Dendritic cell treated with granulocyte-macrophage colony-stimulating factor and Interleukin-4, amounts not matched to agents 40 ng/mL and 50 ng/mL, for 4 days (primary cell): ENCODE data around the gene LRTM2.

ENCODE experiments used
- H3K27ac Mint-ChIP-seq: one replicate; pipeline ENCODE4 v1.8.0; 2022; ENCODE audit warnings: mild to moderate bottlenecking, mixed read lengths
- H3K27me3 Mint-ChIP-seq: one replicate; pipeline ENCODE4 v1.8.0; 2022; ENCODE audit warnings: mild to moderate bottlenecking, mixed read lengths
- H3K36me3 Mint-ChIP-seq: one replicate; pipeline ENCODE4 v1.8.0; 2022; ENCODE audit warnings: low read depth, mixed read lengths
- H3K4me1 Mint-ChIP-seq: one replicate; pipeline ENCODE4 v1.8.0; 2022; ENCODE audit warnings: low read depth, mixed read lengths
- H3K4me3 Mint-ChIP-seq: one replicate; pipeline ENCODE4 v1.8.0; 2022; ENCODE audit warnings: mild to moderate bottlenecking, moderate library complexity, mixed read lengths
- H3K9me3 Mint-ChIP-seq: one replicate; pipeline ENCODE4 v1.8.0; 2022; ENCODE audit warnings: mixed read lengths
- intact Hi-C: fragments of 100-400 bp; cut with micrococcal nuclease; formaldehyde crosslinking; loops from one replicate; pipeline ENCODE4 v1.15.0; 2022

LRTM2 gene

DNA sequence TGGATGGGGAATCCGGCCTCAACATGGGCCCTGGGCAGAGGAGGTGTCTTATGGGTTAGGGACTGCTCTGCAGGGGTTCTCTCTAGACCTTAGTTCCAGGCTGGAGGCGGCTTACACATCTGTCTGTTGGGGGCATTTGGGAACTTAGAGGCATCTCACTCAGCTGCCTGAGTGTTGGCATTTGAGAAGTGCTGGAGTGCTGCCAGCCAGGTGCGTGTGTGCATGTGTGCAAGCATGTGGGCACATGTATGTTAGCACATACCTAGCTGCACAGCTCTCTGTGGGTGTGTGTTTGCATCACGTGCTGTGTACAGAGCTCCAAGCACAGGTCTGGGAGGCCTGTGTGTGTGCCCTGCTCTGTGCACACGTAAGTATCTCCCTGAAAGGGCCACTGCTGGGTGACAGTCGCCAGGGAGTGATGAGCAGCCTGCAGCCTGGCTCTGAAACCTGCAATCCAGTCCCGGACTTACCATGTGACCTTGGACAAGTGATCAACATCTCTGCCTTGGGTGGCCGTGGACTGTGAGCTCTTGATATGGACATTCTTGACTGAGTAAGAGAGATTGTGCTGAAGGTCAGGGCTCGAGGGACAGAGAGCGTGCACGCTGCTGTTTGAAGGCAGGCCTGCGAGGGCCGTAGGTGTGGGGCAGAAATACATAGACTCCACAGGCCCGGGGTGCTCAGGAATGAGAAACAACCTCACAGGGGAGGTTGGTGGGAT is 5.2 kb downstream of the LRTM2 start:
- Mint-ChIP-seq H3K27ac (no peak overlapping the region), H3K4me1 (peaks cover 23% of the 10 kb centered on the region), H3K4me3 (no peak overlapping the region), H3K27me3 (peaks cover 43% of the 10 kb centered on the region), H3K36me3 (no peaks in the 10 kb centered on the region), H3K9me3 (no peaks in the 10 kb centered on the region)
- intact Hi-C loops = no loop called here

DNA sequence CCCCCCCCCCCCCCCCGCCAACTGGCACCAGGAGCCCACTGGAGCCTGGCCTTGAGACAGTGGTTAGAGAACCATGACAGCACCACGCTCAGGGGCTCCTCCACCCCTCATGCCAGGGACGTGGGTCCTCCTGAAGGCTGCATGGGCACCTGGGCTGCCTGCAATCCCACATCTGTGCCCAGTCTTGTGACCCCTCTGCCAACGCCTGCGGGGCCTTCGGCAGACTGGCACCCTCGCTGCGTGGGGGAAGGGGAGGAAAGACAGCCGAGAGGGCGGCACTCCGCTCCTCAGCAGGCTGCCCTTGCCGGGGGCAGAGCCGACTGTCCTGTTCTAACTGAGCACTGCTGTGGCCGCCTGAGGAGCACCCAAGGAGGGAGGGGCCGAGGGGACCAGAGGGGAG is 6.0 kb downstream of the LRTM2 start:
- no peaks in the 10 kb centered on the region for H3K9me3 Mint-ChIP-seq
- H3K36me3 Mint-ChIP-seq = no peaks in the 10 kb centered on the region
- no peak overlapping the region for H3K4me3 Mint-ChIP-seq
- intact Hi-C loops = no loop called here
- H3K27me3 Mint-ChIP-seq = peaks cover 43% of the 10 kb centered on the region
- no peak overlapping the region for H3K27ac Mint-ChIP-seq
- peaks cover 21% of the 10 kb centered on the region for H3K4me1 Mint-ChIP-seq

DNA sequence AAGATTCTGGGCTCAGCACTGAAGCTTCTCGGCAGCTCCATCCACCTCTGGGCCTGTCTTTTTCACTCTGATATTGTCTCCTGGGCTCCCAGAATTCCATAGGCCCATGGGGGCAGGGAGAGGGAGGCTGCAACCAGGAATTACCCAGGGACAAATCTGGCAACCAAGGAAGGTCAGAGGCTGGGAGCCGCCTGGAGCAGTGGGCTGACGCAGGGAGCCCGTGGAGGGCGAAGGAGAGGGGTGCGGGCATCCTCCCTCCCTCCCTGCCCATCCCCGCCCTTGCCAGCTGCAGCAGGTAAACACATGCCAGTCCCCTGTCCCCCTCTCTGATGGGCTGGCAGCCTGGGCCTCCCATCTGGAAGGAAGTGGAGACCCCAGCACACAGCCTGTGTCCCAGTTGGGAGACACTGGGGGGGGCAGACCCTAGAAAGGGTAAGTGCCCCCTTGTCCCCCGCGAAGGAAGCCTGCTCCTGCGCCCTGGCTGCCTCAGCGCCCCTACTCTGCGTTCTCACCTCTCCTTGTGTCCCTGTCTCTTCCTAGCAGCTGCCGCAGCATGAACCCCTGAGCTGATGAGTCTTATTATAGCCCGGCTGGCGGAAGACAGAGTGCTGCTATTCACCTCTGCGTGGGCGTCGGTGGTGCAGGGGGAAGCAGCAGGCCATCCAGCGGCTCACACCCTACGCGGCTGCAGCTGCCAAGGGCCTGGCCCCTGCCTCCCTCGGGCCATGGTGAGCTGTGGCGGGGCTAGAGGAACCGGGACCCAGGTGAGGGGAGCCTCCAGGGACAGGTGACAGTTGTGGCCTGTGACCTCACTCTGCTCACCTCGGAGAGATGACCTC is 6.7 kb downstream of the LRTM2 start:
- H3K9me3 Mint-ChIP-seq = no peaks in the 10 kb centered on the region
- no peaks in the 10 kb centered on the region for H3K36me3 Mint-ChIP-seq
- intact Hi-C loops = no loop called here
- peaks cover 42% of the 10 kb centered on the region for H3K27me3 Mint-ChIP-seq
- no peak overlapping the region for H3K27ac Mint-ChIP-seq
- H3K4me3 Mint-ChIP-seq = no peak overlapping the region
- H3K4me1 Mint-ChIP-seq = peaks cover 15% of the 10 kb centered on the region

DNA sequence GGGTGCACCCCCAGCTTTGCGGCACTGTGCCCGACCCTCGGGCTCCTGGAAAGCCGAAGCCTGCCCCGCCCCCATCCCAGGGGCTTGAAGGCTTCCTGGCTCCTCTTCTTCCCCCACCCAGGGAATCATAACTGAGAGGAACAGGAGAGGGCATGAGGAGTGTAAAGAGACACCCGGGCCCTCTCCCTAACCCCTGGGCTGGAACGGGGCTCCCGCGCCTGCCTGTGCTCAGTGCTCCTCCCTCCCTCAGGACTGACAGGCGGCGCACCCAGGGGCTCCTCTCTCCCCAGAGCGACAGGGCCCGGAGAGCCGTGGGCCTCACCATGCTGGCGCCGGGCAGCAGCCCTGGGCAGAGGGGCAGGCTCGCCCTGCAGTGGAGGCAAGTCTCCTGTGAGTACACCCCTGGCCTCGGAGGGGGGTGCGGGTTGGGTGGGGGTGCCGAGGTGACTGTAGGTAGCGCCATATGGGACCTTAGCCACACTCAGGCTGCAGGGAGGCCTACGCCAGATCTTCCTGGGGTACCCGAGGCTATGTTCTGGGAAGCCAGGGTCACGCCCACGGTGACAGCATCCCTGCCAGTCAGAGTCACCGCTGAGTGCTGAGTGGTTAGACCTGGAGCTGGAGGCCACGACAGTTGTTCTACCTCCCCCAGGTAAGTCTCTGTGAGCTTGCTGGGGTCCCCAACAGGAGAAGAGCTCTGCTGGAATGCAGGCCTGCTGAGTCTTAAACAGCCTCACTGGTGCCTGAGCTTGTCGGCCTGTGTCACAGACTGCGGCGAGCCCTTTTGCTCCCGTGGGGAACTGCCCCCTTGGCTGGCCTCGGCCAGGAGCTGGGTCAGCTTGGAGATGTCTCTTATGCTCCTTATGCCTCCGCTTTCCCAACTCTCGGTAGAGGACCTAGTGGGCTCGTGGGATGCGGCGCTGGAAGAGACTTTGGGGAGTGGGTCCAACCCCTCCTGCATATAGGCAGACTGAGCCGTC is 7.8 kb downstream of the LRTM2 start:
- H3K36me3 Mint-ChIP-seq = no peaks in the 10 kb centered on the region
- no peaks in the 10 kb centered on the region for H3K9me3 Mint-ChIP-seq
- peaks cover 13% of the 10 kb centered on the region for H3K4me1 Mint-ChIP-seq
- intact Hi-C loops = no loop called here
- H3K27me3 Mint-ChIP-seq = peaks cover 37% of the 10 kb centered on the region
- H3K4me3 Mint-ChIP-seq = no peak overlapping the region
- no peak overlapping the region for H3K27ac Mint-ChIP-seq

DNA sequence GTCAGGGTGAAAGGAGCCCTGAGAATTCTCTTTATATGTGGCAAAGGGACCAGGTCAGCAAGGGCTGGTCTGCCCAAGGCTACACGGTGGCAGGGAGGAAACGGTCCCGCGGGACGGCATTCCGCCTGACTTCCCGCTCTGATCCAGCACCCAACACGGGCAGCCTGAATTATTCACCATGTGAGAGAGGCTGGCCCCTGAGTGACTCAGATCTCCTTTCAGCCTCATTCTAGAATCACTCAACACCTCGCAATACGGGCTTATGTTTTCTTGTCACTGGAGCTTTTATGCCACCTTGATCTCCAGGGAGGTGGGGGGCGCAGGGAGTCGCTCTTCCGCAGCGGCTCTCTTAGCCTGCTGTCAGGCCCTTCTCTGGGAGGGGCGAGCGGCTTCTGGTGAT is 8.5 kb downstream of the LRTM2 start:
- H3K4me1 Mint-ChIP-seq = peaks cover 17% of the 10 kb centered on the region
- intact Hi-C loops = no loop called here
- H3K36me3 Mint-ChIP-seq = no peaks in the 10 kb centered on the region
- no peaks in the 10 kb centered on the region for H3K9me3 Mint-ChIP-seq
- H3K27me3 Mint-ChIP-seq = peaks cover 44% of the 10 kb centered on the region
- no peak overlapping the region for H3K4me3 Mint-ChIP-seq
- no peak overlapping the region for H3K27ac Mint-ChIP-seq

DNA sequence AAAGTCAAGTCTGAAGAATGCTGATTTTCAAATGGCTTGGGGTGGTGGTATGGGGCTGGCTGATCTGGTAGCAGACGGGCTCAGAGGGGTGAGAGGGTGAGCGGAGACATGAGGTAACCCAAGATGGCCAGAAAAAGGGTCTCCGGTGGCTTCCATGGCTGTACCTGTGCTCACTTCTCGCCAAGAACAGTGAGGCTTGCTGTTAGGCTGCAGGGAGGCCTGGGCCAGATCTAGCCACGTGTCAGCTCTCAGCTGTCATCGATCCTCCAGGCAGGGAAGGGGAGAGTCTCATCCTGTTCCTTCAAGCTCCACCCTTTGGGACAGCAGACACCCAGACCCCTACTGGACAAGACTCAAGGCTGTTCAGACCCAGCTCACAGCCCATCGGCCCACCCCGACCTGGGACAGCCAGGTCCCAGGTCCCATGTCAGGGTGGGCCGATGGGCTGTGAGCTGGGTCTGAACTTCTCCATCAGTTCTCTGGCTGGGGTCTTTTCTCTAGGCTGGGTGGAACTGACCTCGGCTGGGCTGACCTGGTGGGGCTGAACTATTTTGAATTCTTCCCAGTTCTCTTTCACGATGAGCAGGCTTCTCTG is 9.0 kb downstream of the LRTM2 start:
- Mint-ChIP-seq H3K27ac (no peak overlapping the region), H3K4me1 (peaks cover 17% of the 10 kb centered on the region), H3K27me3 (peaks cover 46% of the 10 kb centered on the region), H3K9me3 (no peaks in the 10 kb centered on the region), H3K36me3 (no peaks in the 10 kb centered on the region), H3K4me3 (no peak overlapping the region)
- intact Hi-C loops = no loop called here

DNA sequence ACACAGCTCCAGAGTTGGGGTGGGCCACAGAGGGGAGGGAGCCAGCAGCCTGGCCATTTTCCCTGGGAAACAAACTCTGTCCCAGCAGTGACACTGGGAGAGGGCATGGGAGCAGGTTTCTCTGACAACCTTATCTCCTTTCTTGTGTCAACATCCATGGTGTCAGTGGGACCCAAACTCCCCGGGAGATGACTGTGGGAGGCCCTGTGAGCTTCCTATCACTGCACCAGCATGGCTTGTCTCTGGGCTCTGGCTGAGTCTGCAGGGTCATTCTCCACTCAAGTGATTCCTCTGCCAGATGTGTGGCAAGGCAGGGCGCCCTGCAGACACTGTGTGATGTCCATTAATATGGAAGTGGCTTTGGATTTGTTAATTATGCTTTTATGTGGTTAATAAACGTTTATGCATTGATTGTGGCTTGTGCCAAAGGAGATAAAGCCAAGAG is 10.1 kb downstream of the LRTM2 start:
- intact Hi-C loops = no loop called here
- Mint-ChIP-seq H3K27me3 (peaks cover 47% of the 10 kb centered on the region), H3K27ac (no peak overlapping the region), H3K9me3 (no peaks in the 10 kb centered on the region), H3K4me1 (peaks cover 17% of the 10 kb centered on the region), H3K4me3 (no peak overlapping the region), H3K36me3 (no peaks in the 10 kb centered on the region)

DNA sequence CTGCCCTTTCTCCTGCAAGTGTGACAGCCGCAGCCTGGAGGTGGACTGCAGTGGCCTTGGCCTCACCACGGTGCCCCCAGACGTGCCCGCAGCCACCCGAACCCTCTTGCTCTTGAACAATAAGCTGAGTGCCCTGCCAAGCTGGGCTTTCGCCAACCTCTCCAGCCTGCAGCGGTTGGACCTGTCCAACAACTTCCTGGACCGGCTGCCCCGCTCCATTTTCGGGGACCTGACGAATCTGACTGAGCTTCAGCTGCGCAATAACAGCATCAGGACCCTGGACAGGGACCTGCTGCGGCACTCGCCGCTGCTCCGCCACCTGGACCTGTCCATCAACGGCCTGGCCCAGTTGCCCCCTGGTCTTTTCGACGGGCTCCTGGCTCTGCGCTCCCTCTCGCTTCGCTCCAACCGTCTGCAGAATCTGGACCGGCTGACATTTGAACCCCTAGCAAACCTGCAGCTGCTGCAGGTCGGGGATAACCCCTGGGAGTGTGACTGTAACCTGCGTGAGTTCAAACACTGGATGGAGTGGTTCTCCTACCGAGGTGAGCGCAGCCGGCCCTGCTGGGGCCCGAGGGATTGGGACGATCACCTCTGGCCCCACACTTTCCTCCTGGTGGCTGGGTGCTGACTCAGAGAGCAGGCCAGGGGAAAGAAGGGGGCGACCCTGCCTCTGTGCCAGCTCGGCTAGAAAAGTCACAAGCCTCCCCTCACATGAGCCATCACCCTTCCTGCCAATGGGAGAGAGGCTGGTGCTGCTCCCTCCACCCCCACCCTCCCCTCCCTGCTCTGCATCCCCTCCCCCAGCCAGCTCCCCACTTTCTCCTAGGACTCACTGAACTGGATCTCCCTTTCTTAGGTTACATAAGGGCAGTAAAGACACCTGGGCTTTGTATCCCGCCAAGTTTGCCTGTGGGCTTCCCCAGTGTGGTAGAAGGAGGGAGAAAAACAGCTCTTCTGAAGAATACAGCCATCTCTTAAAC is 10.9 kb downstream of the LRTM2 start:
- peaks cover 47% of the 10 kb centered on the region for H3K27me3 Mint-ChIP-seq
- intact Hi-C loops = no loop called here
- H3K4me3 Mint-ChIP-seq = no peak overlapping the region
- no peaks in the 10 kb centered on the region for H3K36me3 Mint-ChIP-seq
- H3K4me1 Mint-ChIP-seq = peaks cover 20% of the 10 kb centered on the region
- no peaks in the 10 kb centered on the region for H3K9me3 Mint-ChIP-seq
- H3K27ac Mint-ChIP-seq = no peak overlapping the region

DNA sequence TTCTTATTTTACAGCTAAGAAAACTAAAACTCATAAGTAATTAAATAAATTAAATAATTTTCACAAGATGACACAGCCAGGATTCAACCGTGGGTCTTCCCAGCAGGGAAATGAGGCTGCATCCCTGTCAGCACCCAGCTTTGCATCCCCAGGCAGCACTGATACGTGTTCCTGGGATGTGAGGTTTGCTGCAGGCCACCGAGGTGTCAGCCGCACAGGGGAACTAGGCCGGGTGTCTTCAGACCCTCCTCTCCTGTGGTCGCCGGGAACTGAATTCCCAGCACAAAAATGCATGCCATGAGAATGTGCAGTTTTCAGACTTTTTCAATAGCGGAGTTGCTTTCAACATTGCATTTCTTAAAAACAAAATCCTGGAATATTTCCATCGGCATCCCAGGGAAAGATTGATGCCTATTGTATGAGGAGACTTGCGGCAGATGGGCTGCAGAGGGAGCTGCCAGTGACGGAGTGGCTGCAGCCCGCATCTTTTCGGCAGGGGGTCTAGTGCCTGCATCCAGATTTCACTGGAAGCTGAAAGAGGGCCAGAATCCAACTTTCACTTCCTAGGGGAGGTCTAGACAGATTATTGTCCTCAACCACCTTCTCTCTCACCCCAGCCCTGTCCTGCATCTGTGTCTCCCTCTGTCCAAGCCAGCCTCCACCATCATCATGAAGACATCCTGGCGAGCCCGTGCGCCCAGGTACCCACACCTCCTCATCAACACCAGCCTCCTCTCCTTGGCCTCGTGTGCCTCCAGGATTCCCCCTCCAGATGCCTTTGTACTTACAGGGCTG is 12.6 kb downstream of the LRTM2 start:
- Mint-ChIP-seq H3K27me3 (peaks cover 45% of the 10 kb centered on the region), H3K27ac (no peak overlapping the region), H3K4me1 (peaks cover 21% of the 10 kb centered on the region), H3K4me3 (no peak overlapping the region), H3K36me3 (no peaks in the 10 kb centered on the region), H3K9me3 (no peaks in the 10 kb centered on the region)
- intact Hi-C loops = no loop called here

DNA sequence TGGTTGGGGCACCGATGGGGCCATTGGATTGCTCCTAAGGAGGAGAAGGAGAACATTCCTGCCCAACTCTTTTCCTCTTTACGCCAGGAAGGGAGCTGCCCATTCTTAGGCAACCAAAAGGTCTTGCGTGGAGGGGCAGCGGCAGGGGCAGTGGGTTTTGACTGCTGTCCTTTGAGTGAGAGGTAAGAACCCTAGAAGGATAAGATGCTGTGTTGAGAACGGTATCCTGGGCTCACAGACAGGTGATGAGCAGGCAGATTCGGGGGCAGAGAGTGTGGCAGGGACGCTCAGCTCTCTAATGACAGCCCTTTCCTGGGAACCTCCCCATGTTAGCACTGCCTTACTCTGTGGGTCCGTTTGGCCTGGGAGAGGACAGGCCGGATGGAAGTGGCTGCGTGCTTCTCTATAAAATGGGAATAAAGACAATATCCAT is 13.2 kb downstream of the LRTM2 start:
- H3K4me3 Mint-ChIP-seq = no peak overlapping the region
- no peaks in the 10 kb centered on the region for H3K9me3 Mint-ChIP-seq
- peaks cover 27% of the 10 kb centered on the region for H3K4me1 Mint-ChIP-seq
- intact Hi-C loops = no loop called here
- no peak overlapping the region for H3K27ac Mint-ChIP-seq
- H3K36me3 Mint-ChIP-seq = no peaks in the 10 kb centered on the region
- H3K27me3 Mint-ChIP-seq = peaks cover 42% of the 10 kb centered on the region

DNA sequence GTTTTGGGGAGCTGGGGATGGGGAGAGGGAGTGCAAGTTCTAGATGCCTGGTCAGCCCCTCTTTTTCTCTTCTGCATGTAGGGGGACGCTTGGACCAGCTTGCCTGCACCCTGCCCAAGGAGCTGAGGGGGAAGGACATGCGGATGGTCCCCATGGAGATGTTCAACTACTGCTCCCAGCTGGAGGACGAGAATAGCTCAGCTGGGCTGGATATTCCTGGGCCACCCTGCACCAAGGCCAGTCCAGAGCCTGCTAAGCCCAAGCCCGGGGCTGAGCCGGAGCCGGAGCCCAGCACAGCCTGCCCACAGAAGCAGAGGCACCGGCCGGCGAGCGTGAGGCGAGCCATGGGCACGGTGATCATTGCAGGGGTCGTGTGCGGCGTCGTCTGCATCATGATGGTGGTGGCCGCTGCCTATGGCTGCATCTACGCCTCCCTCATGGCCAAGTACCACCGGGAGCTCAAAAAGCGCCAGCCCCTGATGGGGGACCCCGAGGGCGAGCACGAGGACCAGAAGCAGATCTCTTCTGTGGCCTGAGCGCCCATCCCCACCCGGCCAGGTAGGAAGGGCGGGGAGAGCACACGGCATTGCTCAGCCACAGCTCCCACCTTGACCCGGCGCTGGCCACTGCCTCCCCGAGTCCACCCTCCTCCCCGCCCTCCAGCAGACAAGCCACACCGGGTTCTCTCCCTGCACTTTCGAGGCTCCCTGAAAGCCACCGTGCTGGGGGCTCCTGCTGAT is 14.0 kb downstream of the LRTM2 start:
- intact Hi-C loops = no loop called here
- H3K4me3 Mint-ChIP-seq = no peak overlapping the region
- peaks cover 37% of the 10 kb centered on the region for H3K27me3 Mint-ChIP-seq
- no peaks in the 10 kb centered on the region for H3K9me3 Mint-ChIP-seq
- H3K4me1 Mint-ChIP-seq = peaks cover 32% of the 10 kb centered on the region
- H3K27ac Mint-ChIP-seq = no peak overlapping the region
- no peaks in the 10 kb centered on the region for H3K36me3 Mint-ChIP-seq
